Measurements from ENCODE around the gene KLRC4. TPM values are rescaled to one million over a fixed set of nuclear protein-coding genes. Genes with fewer than 3 reads are reported as not detected.

Gene KLRC4
- total RNA-seq, 1 experiment from 2014 or later: 2.1 TPM

DNA sequence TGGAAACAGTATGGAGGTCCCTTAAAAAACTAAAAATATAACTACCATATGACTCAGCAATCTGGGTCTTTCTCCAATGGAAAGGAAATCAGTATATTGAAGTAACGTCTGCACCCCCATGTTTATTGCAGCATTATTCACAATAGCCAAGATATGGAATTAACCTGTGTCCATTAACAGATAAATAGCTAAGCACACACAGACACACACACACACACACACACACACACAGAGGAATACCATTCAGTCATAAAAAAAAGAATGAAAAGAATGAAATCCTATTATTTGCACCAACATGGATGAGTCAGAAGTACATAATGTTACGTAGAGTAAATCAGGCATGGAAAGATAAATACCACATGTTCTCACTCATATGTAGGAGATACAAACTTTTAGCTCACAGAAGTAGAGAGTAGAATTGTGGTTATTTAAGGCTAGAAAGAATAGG, 24.4 kb downstream of the KLRC4 start:
- CTCF ChIA-PET: no interaction called here

DNA sequence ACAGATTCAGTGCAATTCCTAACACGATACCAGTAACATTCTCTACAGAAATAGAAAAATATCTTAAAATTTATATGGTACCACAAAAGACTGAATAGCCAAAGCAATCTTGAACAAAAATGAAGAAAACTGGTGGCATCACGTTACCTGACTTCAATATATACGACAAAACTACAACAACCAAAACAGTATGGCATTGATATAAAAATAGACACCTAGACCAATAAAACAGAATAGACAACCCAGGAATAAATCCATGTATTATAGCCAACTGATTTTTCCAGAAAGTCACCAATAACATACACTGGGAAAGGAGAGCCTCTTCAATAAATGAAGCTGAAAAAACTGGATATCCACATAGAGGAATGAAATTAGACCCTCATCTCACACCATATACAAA, 25.4 kb downstream of the KLRC4 start:
- Histone ChIP-seq H3K27me3 (ENCODE audit: insufficient read depth, low read length) (no peaks in the 10 kb centered on the region), H3K27ac (ENCODE audit: low read depth, low read length) (no peak overlapping the region), H3K79me2 (ENCODE audit: insufficient read depth, low read length) (no peaks in the 10 kb centered on the region), H3K9ac (ENCODE audit: low read length) (no peak overlapping the region), H4K20me1 (ENCODE audit: insufficient read depth) (no peaks in the 10 kb centered on the region), H3K4me2 (ENCODE audit: low read length) (no peak overlapping the region), H3K4me1 (ENCODE audit: control insufficient read depth in 1 of 2, insufficient read depth in 2 of 2, low read length in 2 of 2) (no peaks in the 10 kb centered on the region), H3K4me3 (replicated peaks in 1 of 2; ENCODE audit: low read depth in 1 of 2, low read length in 2 of 2) (no peak overlapping the region), H3K36me3 (ENCODE audit: control insufficient read depth in 1 of 2, insufficient read depth in 2 of 2, low read length in 2 of 2) (no peaks in the 10 kb centered on the region), H3K9me3 (ENCODE audit: control insufficient read depth in 1 of 2, insufficient read depth in 1 of 2, low read depth in 1 of 2, low read length in 2 of 2) (0 out of 4 replicates have a peak, but pooled peaks cover 0 to 5% of the 10 kb centered on the region in 2 experiments), H2AFZ (ENCODE audit: low read depth, low read length, poor library complexity, severe bottlenecking) (no peak overlapping the region), H3K9me2 (ENCODE audit: insufficient read depth) (no peaks in the 10 kb centered on the region)
- ChIA-PET POLR2A (no interaction called here), RAD21 (ENCODE audit: low non-redundant PET in 1 of 2, low total read pairs in 2 of 2, uncharacterized antibody in 2 of 2, unreplicated experiment in 2 of 2) (interaction anchor here in 1 of 2 experiments (0.8 kb wide), 1 partner anchor 55 kb away, joined by 4 read pairs; no protein-coding TSS in a partner anchor), CTCF (no interaction called here)
- BruUV-seq (replicated peaks): no TSS peak
- no peak for ATAC-seq
- peak; percentile 57; the same call in 1 of the 2 replicates for TF ChIP-seq CBX3 (IDR thresholded peaks at IDR 0.05; ENCODE audit: low read depth)
- TF ChIP-seq, protein P1, sequence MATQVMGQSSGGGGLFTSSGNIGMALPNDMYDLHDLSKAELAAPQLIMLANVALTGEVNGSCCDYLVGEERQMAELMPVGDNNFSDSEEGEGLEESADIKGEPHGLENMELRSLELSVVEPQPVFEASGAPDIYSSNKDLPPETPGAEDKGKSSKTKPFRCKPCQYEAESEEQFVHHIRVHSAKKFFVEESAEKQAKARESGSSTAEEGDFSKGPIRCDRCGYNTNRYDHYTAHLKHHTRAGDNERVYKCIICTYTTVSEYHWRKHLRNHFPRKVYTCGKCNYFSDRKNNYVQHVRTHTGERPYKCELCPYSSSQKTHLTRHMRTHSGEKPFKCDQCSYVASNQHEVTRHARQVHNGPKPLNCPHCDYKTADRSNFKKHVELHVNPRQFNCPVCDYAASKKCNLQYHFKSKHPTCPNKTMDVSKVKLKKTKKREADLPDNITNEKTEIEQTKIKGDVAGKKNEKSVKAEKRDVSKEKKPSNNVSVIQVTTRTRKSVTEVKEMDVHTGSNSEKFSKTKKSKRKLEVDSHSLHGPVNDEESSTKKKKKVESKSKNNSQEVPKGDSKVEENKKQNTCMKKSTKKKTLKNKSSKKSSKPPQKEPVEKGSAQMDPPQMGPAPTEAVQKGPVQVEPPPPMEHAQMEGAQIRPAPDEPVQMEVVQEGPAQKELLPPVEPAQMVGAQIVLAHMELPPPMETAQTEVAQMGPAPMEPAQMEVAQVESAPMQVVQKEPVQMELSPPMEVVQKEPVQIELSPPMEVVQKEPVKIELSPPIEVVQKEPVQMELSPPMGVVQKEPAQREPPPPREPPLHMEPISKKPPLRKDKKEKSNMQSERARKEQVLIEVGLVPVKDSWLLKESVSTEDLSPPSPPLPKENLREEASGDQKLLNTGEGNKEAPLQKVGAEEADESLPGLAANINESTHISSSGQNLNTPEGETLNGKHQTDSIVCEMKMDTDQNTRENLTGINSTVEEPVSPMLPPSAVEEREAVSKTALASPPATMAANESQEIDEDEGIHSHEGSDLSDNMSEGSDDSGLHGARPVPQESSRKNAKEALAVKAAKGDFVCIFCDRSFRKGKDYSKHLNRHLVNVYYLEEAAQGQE (IDR thresholded peaks at IDR 0.05; ENCODE audit: low read depth): no peak
- no peak for DNase-seq (ENCODE audit: low read depth, low spot score)
- intact Hi-C loops (cut with micrococcal nuclease): no loop called here

More for the DNA sequence above, 24.4 kb downstream of the KLRC4 start:
- H3K27me3 ChIP-seq (ENCODE audit: insufficient read depth, low read length): no peaks in the 10 kb centered on the region
- H3K9me2 ChIP-seq (ENCODE audit: insufficient read depth): no peaks in the 10 kb centered on the region
- ChIA-PET RAD21 (ENCODE audit: low non-redundant PET in 1 of 2, low total read pairs in 2 of 2, uncharacterized antibody in 2 of 2, unreplicated experiment in 2 of 2) (interaction anchor here in 1 of 2 experiments (0.8 kb wide), 1 partner anchor 56 kb away, joined by 4 read pairs; no protein-coding TSS in a partner anchor), POLR2A (no interaction called here)
- no peaks in the 10 kb centered on the region for H4K20me1 ChIP-seq (ENCODE audit: insufficient read depth)
- H3K27ac ChIP-seq (ENCODE audit: low read depth, low read length): no peak overlapping the region
- no peak for DNase-seq (ENCODE audit: low read depth, low spot score)
- 0 out of 4 replicates have a peak, but pooled peaks cover 0 to 5% of the 10 kb centered on the region in 2 experiments for H3K9me3 ChIP-seq (ENCODE audit: control insufficient read depth in 1 of 2, insufficient read depth in 1 of 2, low read depth in 1 of 2, low read length in 2 of 2)
- no peaks in the 10 kb centered on the region for H3K79me2 ChIP-seq (ENCODE audit: insufficient read depth, low read length)
- H3K4me2 ChIP-seq (ENCODE audit: low read length): no peak overlapping the region
- no peak for TF ChIP-seq YY1 (IDR thresholded peaks at IDR 0.05; ENCODE audit: extremely low read depth, insufficient replicate concordance, low read depth, low read length)
- TF ChIP-seq, protein P2, sequence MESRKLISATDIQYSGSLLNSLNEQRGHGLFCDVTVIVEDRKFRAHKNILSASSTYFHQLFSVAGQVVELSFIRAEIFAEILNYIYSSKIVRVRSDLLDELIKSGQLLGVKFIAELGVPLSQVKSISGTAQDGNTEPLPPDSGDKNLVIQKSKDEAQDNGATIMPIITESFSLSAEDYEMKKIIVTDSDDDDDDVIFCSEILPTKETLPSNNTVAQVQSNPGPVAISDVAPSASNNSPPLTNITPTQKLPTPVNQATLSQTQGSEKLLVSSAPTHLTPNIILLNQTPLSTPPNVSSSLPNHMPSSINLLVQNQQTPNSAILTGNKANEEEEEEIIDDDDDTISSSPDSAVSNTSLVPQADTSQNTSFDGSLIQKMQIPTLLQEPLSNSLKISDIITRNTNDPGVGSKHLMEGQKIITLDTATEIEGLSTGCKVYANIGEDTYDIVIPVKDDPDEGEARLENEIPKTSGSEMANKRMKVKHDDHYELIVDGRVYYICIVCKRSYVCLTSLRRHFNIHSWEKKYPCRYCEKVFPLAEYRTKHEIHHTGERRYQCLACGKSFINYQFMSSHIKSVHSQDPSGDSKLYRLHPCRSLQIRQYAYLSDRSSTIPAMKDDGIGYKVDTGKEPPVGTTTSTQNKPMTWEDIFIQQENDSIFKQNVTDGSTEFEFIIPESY (IDR thresholded peaks at IDR 0.05; ENCODE audit: extremely low read depth, insufficient replicate concordance, low read length): no peak
- intact Hi-C loops (cut with micrococcal nuclease): no loop called here
- ATAC-seq: no peak
- no TSS peak for BruUV-seq (replicated peaks)
- no peaks in the 10 kb centered on the region for H3K36me3 ChIP-seq (ENCODE audit: control insufficient read depth in 1 of 2, insufficient read depth in 2 of 2, low read length in 2 of 2)
- H3K4me1 ChIP-seq (ENCODE audit: control insufficient read depth in 1 of 2, insufficient read depth in 2 of 2, low read length in 2 of 2): no peaks in the 10 kb centered on the region
- H3K4me3 ChIP-seq (replicated peaks in 1 of 2; ENCODE audit: low read depth in 1 of 2, low read length in 2 of 2): no peak overlapping the region
- H2AFZ ChIP-seq (ENCODE audit: low read depth, low read length, poor library complexity, severe bottlenecking): peak overlapping the region; percentile 49
- no peak overlapping the region for H3K9ac ChIP-seq (ENCODE audit: low read length)

All from HCT116 (cell line).